Stromal cell of bone marrow (primary cell): Measurements from ENCODE around the gene OR6F1.
"Not testable (repeated sequence)": the region's sequence is repeated elsewhere in the genome, so short reads cannot be mapped to it uniquely, and the experiment has no call there.

Experiments used
- DNase-seq: peaks from one replicate; pipeline ENCODE4 v3.0.0-alpha.2; 2012; ENCODE audit warnings: low read depth

The OR6F1 gene

GRCh38 chr1:247716546-247716945, at the start of gene OR6F1:
Gene OR6F1 (minus strand): TSS chr1:247716646. CDS start chr1:247712755, 3,891 bp downstream.
- DNase-seq = no peak

- no peak for DNase-seq
Observed at GRCh38 chr1:247760456-247760855, 44.0 kb upstream of the OR6F1 start, which contains the start of gene OR1C1. Gene OR1C1 (minus strand): TSS chr1:247760556. CDS start chr1:247758406, 2,150 bp downstream.

GRCh38 chr1:247754311-247754710, 37.9 kb upstream of the OR6F1 start:
- not testable (repeated sequence) for DNase-seq

GRCh38 chr1:247749870-247750269, 33.4 kb upstream of the OR6F1 start:
- DNase-seq = no peak

- DNase-seq = no peak
Observed at GRCh38 chr1:247748041-247748440, 31.6 kb upstream of the OR6F1 start, which contains the start of gene OR14A2. Gene OR14A2 (minus strand): TSS chr1:247748141.

- no peak for DNase-seq
Observed at GRCh38 chr1:247747616-247748015, 31.2 kb upstream of the OR6F1 start.

- DNase-seq = no peak
Observed at GRCh38 chr1:247746391-247746935, 30.0 kb upstream of the OR6F1 start.

- DNase-seq = not testable (repeated sequence)
Observed at GRCh38 chr1:247742215-247742760, 25.8 kb upstream of the OR6F1 start.

GRCh38 chr1:247741756-247742155, 25.3 kb upstream of the OR6F1 start:
- no peak for DNase-seq

- no peak for DNase-seq
Observed at GRCh38 chr1:247740721-247741120, 24.3 kb upstream of the OR6F1 start.

GRCh38 chr1:247738315-247738714, 21.9 kb upstream of the OR6F1 start, which contains the start of gene OR14K1:
Gene OR14K1 (plus strand): TSS chr1:247738615. CDS start chr1:247738615, 0 bp downstream.
- no peak for DNase-seq

GRCh38 chr1:247721222-247721621, 4.8 kb upstream of the OR6F1 start:
- no peak for DNase-seq

- DNase-seq = no peak
Observed at GRCh38 chr1:247713753-247714152, 2.7 kb downstream of the OR6F1 start.

- not testable (repeated sequence) for DNase-seq
Observed at GRCh38 chr1:247710681-247711080, 5.8 kb downstream of the OR6F1 start.

- no peak for DNase-seq
Observed at GRCh38 chr1:247701338-247701737, 15.1 kb downstream of the OR6F1 start.

GRCh38 chr1:247681288-247681897, 35.1 kb downstream of the OR6F1 start:
- peak; percentile 2 for DNase-seq

- DNase-seq = no peak
Observed at GRCh38 chr1:247680171-247680570, 36.3 kb downstream of the OR6F1 start.

- DNase-seq = no peak
Observed at GRCh38 chr1:247679639-247680038, 36.8 kb downstream of the OR6F1 start, which contains the start of gene OR13G1. Gene OR13G1 (minus strand): TSS chr1:247679739. CDS start chr1:247673041, 6,698 bp downstream.

- DNase-seq = no peak
Observed at GRCh38 chr1:247669225-247669624, 47.2 kb downstream of the OR6F1 start.
